DND-41 (cell line): Measurements from ENCODE around the gene KIF3B.

Experiments used
- CTCF ChIP-seq: IDR thresholded peaks from 2 replicates; pipeline ENCODE4 v1.5.1; 2012; ENCODE audit warnings: borderline replicate concordance, low read length, moderate library complexity, mild to moderate bottlenecking; ENCODE audit not compliant: poor library complexity, severe bottlenecking; ENCODE audit errors: extremely low read depth
- EZH2 ChIP-seq: IDR thresholded peaks from 3 replicates; pipeline ENCODE4 v1.6.1; 2012; ENCODE audit warnings: borderline replicate concordance, low read depth, mild to moderate bottlenecking, moderate library complexity, low read length, inconsistent platforms; ENCODE audit not compliant: severe bottlenecking

- no peak for TF ChIP-seq CTCF
- TF ChIP-seq EZH2: no peak
Observed at GRCh38 chr20:32359633-32360332, 82.3 kb downstream of the KIF3B start.
